ENCODE data around the gene CCDC144A.

- no peak for TF ChIP-seq POLR2AphosphoS5 (IDR thresholded peaks at IDR 0.05)
- TF ChIP-seq CTCF (IDR thresholded peaks at IDR 0.05), result no peak
- no peak for TF ChIP-seq POLR2A (IDR thresholded peaks at IDR 0.05; ENCODE audit: low read depth)
- no peak for TF ChIP-seq EP300 (IDR thresholded peaks at IDR 0.05)
Observed at GRCh38 chr17:16676676-16677268, 13.3 kb upstream of the CCDC144A start.
